Nephron progenitor cell (in vitro differentiated cells): Measurements from ENCODE around the gene LHPP.

Experiments
- DNase-seq: peaks from one replicate; pipeline ENCODE4 v3.0.0; 2021
- H3K27ac Mint-ChIP-seq: 2 replicates; pipeline ENCODE4 v1.8.0; 2021; ENCODE audit warnings: mild to moderate bottlenecking, moderate library complexity, mixed read lengths
- H3K27me3 Mint-ChIP-seq: 2 replicates; pipeline ENCODE4 v1.8.0; 2021; ENCODE audit warnings: mild to moderate bottlenecking, low read depth, mixed read lengths; ENCODE audit not compliant: poor library complexity
- H3K36me3 Mint-ChIP-seq: 2 replicates; pipeline ENCODE4 v1.8.0; 2021; ENCODE audit warnings: low read depth, mixed read lengths
- H3K4me1 Mint-ChIP-seq: 2 replicates; pipeline ENCODE4 v1.8.0; 2021; ENCODE audit warnings: mixed read lengths
- H3K4me3 Mint-ChIP-seq: 2 replicates; pipeline ENCODE4 v1.8.0; 2021; ENCODE audit warnings: mild to moderate bottlenecking, moderate library complexity, mixed read lengths
- H3K9me3 Mint-ChIP-seq: 2 replicates; pipeline ENCODE4 v1.8.0; 2021; ENCODE audit warnings: mild to moderate bottlenecking, moderate library complexity, mixed read lengths
- TF ChIP-seq, protein P1 (sequence below): fragments of 200-600 bp; sonication (generic); IDR thresholded peaks from 2 replicates; pipeline ENCODE4 v1.5.0; 2021; ENCODE audit warnings: antibody characterized with exemption

The LHPP gene

GRCh38 chr10:124648131-124648475, 186.5 kb downstream of the LHPP start:
- H3K27ac Mint-ChIP-seq, result peak overlapping the region; percentile 71
- H3K36me3 Mint-ChIP-seq, result no peaks in the 10 kb centered on the region
- H3K27me3 Mint-ChIP-seq, result no peaks in the 10 kb centered on the region
- no peak overlapping the region for H3K4me3 Mint-ChIP-seq
- TF ChIP-seq, protein P1, sequence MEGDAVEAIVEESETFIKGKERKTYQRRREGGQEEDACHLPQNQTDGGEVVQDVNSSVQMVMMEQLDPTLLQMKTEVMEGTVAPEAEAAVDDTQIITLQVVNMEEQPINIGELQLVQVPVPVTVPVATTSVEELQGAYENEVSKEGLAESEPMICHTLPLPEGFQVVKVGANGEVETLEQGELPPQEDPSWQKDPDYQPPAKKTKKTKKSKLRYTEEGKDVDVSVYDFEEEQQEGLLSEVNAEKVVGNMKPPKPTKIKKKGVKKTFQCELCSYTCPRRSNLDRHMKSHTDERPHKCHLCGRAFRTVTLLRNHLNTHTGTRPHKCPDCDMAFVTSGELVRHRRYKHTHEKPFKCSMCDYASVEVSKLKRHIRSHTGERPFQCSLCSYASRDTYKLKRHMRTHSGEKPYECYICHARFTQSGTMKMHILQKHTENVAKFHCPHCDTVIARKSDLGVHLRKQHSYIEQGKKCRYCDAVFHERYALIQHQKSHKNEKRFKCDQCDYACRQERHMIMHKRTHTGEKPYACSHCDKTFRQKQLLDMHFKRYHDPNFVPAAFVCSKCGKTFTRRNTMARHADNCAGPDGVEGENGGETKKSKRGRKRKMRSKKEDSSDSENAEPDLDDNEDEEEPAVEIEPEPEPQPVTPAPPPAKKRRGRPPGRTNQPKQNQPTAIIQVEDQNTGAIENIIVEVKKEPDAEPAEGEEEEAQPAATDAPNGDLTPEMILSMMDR, result no peak
- H3K9me3 Mint-ChIP-seq, result no peaks in the 10 kb centered on the region
- H3K4me1 Mint-ChIP-seq, result peaks cover 58% of the 10 kb centered on the region
- no peak for DNase-seq

GRCh38 chr10:124648738-124649137, 187.1 kb downstream of the LHPP start:
- TF ChIP-seq, protein P1, result no peak
- Mint-ChIP-seq H3K4me1 (peaks cover 52% of the 10 kb centered on the region), H3K27ac (no peak overlapping the region), H3K27me3 (no peaks in the 10 kb centered on the region), H3K36me3 (no peaks in the 10 kb centered on the region), H3K9me3 (no peaks in the 10 kb centered on the region), H3K4me3 (no peak overlapping the region)
- no peak for DNase-seq

- Mint-ChIP-seq H3K4me1 (peaks cover 48% of the 10 kb centered on the region), H3K9me3 (no peaks in the 10 kb centered on the region), H3K27ac (peak overlapping the region; percentile 77), H3K27me3 (no peaks in the 10 kb centered on the region), H3K36me3 (no peaks in the 10 kb centered on the region), H3K4me3 (no peak overlapping the region)
- TF ChIP-seq, protein P1, result no peak
- DNase-seq, result no peak
Observed at GRCh38 chr10:124649214-124649613, 187.6 kb downstream of the LHPP start.

DNA sequence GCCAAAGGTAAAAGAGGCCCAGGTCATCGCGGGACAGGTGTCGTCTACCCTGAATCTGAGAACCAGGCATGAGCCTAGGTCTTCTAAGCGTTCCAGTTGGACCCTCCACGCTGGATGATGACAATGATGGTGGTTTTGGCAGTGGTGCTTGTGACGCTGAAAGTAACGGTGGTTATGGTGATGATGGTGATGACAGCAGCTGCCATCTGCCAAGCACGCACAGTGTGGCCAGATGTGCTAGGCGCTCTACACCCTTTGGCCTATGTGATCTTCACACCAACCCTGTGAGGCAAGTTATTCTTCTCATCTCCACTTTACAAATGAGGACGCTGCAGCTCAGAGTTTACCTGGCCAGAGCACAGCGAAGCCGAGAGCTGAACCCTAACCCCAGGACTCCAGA, 188.6 kb downstream of the LHPP start:
- TF ChIP-seq, protein P1, result no peak
- no peaks in the 10 kb centered on the region for H3K9me3 Mint-ChIP-seq
- no peaks in the 10 kb centered on the region for H3K36me3 Mint-ChIP-seq
- peak overlapping the region; percentile 35 for H3K27ac Mint-ChIP-seq
- no peak for DNase-seq
- H3K4me3 Mint-ChIP-seq, result no peak overlapping the region
- H3K4me1 Mint-ChIP-seq, result peaks cover 43% of the 10 kb centered on the region
- H3K27me3 Mint-ChIP-seq, result no peaks in the 10 kb centered on the region

GRCh38 chr10:124650820-124651401, 189.3 kb downstream of the LHPP start:
- no peaks in the 10 kb centered on the region for H3K9me3 Mint-ChIP-seq
- H3K4me1 Mint-ChIP-seq, result peaks cover 45% of the 10 kb centered on the region
- no peaks in the 10 kb centered on the region for H3K27me3 Mint-ChIP-seq
- H3K4me3 Mint-ChIP-seq, result no peak overlapping the region
- H3K27ac Mint-ChIP-seq, result peak overlapping the region; percentile 35
- DNase-seq, result no peak
- TF ChIP-seq, protein P1, result no peak
- peaks cover 4% of the 10 kb centered on the region for H3K36me3 Mint-ChIP-seq

GRCh38 chr10:124651402-124651891, 189.8 kb downstream of the LHPP start:
- TF ChIP-seq, protein P1, result no peak
- Mint-ChIP-seq H3K4me1 (peaks cover 40% of the 10 kb centered on the region), H3K36me3 (peaks cover 4% of the 10 kb centered on the region), H3K27me3 (no peaks in the 10 kb centered on the region), H3K27ac (no peak overlapping the region), H3K4me3 (no peak overlapping the region), H3K9me3 (no peaks in the 10 kb centered on the region)
- DNase-seq, result no peak
